Thymus (tissue), 11 donors: ENCODE results near the gene RTF1. TPM values are rescaled to one million over a fixed set of nuclear protein-coding genes. Genes with fewer than 3 reads are reported as not detected.

ENCODE experiments used
- DNase-seq, 9 donors: peaks; one replicate each; pipeline ENCODE4 v3.0.0-alpha.2; 2013; ENCODE audit warnings: low spot score in 9 of 9, low read depth in 6 of 9, missing footprints in 1 of 9
- H3K27ac ChIP-seq, 2 donors: one replicate each; pipeline ENCODE4 v1.5.1; 2013; ENCODE audit warnings: control low read depth in 1 of 2, low read depth in 1 of 2, low read length in 1 of 2, mild to moderate bottlenecking in 1 of 2, moderate library complexity in 1 of 2
- H3K27me3 ChIP-seq, 2 donors: one replicate each; pipeline ENCODE4 v1.5.1; 2013; ENCODE audit warnings: low read length in 1 of 2; ENCODE audit not compliant: control insufficient read depth in 2 of 2, insufficient read depth in 1 of 2
- H3K36me3 ChIP-seq, 2 donors: one replicate each; pipeline ENCODE4 v1.5.1; 2013; ENCODE audit warnings: low read length in 1 of 2, mild to moderate bottlenecking in 1 of 2, moderate library complexity in 1 of 2; ENCODE audit not compliant: control insufficient read depth in 2 of 2, insufficient read depth in 2 of 2
- H3K4me1 ChIP-seq, 2 donors: one replicate each; pipeline ENCODE4 v1.5.1; 2013; ENCODE audit warnings: low read length in 2 of 2; ENCODE audit not compliant: control insufficient read depth in 2 of 2, insufficient read depth in 2 of 2
- H3K4me3 ChIP-seq, 2 donors: one replicate each; pipeline ENCODE4 v1.5.1; 2013; ENCODE audit warnings: low read length in 2 of 2, control low read depth in 1 of 2, mild to moderate bottlenecking in 1 of 2
- H3K9me3 ChIP-seq, 2 donors: one replicate each; pipeline ENCODE4 v1.5.1; 2013; ENCODE audit warnings: low read length in 1 of 2, mild to moderate bottlenecking in 1 of 2; ENCODE audit not compliant: control insufficient read depth in 2 of 2, insufficient read depth in 1 of 2
- WGBS: extraction: QIAGEN DNeasy Blood & Tissue Kit; methylation state at CpG from one replicate; pipeline ENCODE4 v1.1.7; 2013; 5-methylcytosine and 5-hydroxymethylcytosine counted together
- polyA plus RNA-seq: library from polyadenylated mRNA; stranded (reverse); fragments of 200-250 nt; gene quantifications from one replicate; pipeline ENCODE4 v1.2.3, GENCODE V29; 2013
- total RNA-seq: library from RNA; stranded (reverse); fragments of 120-200 nt; gene quantifications from one replicate; pipeline ENCODE4 v1.2.4, GENCODE V29; 2013
- donor health status: healthy.

The RTF1 gene
- total and polyA plus RNA-seq, 2 donors = 15.3 to 19.0 TPM

DNA sequence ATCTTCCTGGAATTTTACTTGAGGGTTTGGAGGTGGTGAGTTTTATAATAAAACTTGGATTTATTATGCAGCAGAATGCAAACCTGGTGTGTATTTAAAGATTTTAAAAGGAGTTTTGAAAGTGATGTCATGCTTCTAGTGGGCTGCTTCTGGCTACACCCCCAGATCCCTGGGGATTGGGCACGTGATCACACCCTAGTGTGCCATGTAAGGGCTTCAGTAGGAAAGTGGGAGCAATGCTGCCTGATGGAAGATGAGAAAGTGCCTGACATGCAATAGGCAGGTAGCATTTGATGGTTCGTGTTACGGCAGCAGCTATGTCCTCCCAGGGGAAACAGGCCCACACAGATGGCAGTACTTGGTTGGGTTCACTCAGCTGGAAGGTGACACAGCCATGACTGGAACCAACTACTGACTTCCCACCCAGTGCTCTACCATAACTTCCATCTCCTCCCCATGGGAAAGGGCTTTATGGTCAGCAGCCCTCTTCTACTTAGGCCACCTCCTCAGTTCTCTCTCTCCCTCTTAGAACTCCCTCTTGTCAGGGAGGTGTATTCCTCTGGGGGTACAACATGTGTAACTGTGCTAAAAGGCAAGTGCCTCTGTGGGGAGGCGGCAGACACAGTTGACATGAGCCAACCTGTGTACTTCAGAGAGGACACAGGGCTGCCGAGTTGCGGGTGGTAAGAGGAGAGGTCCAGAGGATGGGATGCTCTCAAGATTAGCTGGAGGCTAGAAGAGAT, 82.4 kb downstream of the RTF1 start:
- Histone ChIP-seq H3K4me3 (no peak overlapping the region), H3K4me1 (peaks cover 23 to 46% of the 10 kb centered on the region in 2 donors)
- WGBS = 97% methylated on average over 6 of the region's 6 CpGs

DNA sequence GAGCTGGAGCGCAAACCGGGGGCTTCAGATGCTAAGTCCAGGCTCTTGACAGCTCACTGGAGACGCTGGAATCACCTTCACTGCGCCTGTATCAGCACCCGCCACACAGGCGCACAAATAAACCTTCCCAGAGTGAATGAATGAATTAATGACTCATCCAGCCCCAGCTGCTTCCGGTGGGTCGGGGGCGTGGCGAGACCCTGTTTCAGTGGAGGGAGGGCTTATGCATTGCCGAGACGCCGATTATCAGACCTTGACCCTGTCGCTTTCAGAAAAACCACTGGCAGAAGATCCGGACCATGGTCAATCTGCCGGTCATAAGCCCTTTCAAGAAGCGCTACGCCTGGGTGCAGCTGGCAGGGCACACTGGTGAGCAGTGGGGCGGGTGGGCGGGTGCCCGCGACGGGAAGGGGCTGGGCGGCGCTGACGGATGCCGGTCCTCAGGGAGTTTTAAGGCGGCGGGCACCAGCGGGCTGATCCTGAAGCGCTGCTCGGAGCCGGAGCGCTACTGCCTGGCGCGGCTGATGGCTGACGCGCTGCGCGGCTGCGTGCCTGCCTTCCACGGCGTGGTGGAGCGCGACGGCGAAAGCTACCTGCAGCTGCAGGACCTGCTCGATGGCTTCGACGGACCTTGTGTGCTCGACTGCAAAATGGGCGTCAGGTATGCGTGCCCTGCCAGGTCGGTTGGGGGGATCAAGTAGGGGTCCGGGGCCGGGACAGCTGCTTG, 84.5 kb downstream of the RTF1 start:
- H3K27me3 ChIP-seq = peaks cover 74 to 100% of the 10 kb centered on the region in 2 donors
- H3K4me1 ChIP-seq = peaks cover 10 to 27% of the 10 kb centered on the region in 2 donors
- H3K36me3 ChIP-seq = no peaks in the 10 kb centered on the region
- peak in 1 of 9 donors; percentile 36 for DNase-seq
- WGBS = 5% methylated on average over 56 of the region's 56 CpGs
- peak overlapping the region in 1 of 2 donors; percentile 36 for H3K4me3 ChIP-seq
- H3K9me3 ChIP-seq = peaks cover 0 to 6% of the 10 kb centered on the region in 2 donors
- H3K27ac ChIP-seq = no peak overlapping the region

More for the DNA sequence above, 82.4 kb downstream of the RTF1 start:
- H3K27me3 ChIP-seq = peaks cover 91 to 100% of the 10 kb centered on the region in 2 donors
- no peak overlapping the region for H3K27ac ChIP-seq
- no peak for DNase-seq
- H3K36me3 ChIP-seq = no peaks in the 10 kb centered on the region
- peaks cover 0 to 22% of the 10 kb centered on the region in 2 donors for H3K9me3 ChIP-seq

GRCh38 chr15:41501931-41502794, 85.3 kb downstream of the RTF1 start:
- H3K4me1 ChIP-seq = peaks cover 10 to 27% of the 10 kb centered on the region in 2 donors
- peaks cover 66 to 96% of the 10 kb centered on the region in 2 donors for H3K27me3 ChIP-seq
- peak overlapping the region in 1 of 2 donors; percentile 36 for H3K4me3 ChIP-seq
- DNase-seq = peak in 2 of 9 donors; percentile 33 to 57
- H3K9me3 ChIP-seq = peaks cover 0 to 6% of the 10 kb centered on the region in 2 donors
- no peak overlapping the region for H3K27ac ChIP-seq
- 3% methylated on average over 64 of the region's 64 CpGs for WGBS
- no peaks in the 10 kb centered on the region for H3K36me3 ChIP-seq

- Histone ChIP-seq H3K27ac (no peak overlapping the region), H3K4me1 (peaks cover 10 to 27% of the 10 kb centered on the region in 2 donors), H3K36me3 (no peaks in the 10 kb centered on the region), H3K27me3 (peaks cover 58 to 96% of the 10 kb centered on the region in 2 donors), H3K4me3 (peak overlapping the region in 1 of 2 donors; percentile 36), H3K9me3 (peaks cover 0 to 6% of the 10 kb centered on the region in 2 donors)
- WGBS = 5% methylated on average over 54 of the region's 54 CpGs
- DNase-seq = no peak
These were observed 86.1 kb downstream of the RTF1 start for GRCh38 chr15:41502795-41503668.

GRCh38 chr15:41503669-41504010, 86.7 kb downstream of the RTF1 start:
- Histone ChIP-seq H3K9me3 (peaks cover 0 to 6% of the 10 kb centered on the region in 2 donors), H3K4me1 (peaks cover 10 to 27% of the 10 kb centered on the region in 2 donors), H3K27ac (no peak overlapping the region), H3K36me3 (no peaks in the 10 kb centered on the region), H3K4me3 (no peak overlapping the region), H3K27me3 (peaks cover 54 to 96% of the 10 kb centered on the region in 2 donors)
- DNase-seq = no peak
- WGBS = 90% methylated on average over 5 of the region's 5 CpGs

GRCh38 chr15:41504751-41505492, 88.0 kb downstream of the RTF1 start:
- no peak for DNase-seq

GRCh38 chr15:41505776-41506175, 88.9 kb downstream of the RTF1 start:
- peaks cover 53 to 96% of the 10 kb centered on the region in 2 donors for H3K27me3 ChIP-seq

More at GRCh38 chr15:41504751-41505492, 88.0 kb downstream of the RTF1 start:
- Histone ChIP-seq H3K27ac (no peak overlapping the region), H3K9me3 (peaks cover 0 to 6% of the 10 kb centered on the region in 2 donors), H3K4me1 (peaks cover 10 to 27% of the 10 kb centered on the region in 2 donors), H3K4me3 (no peak overlapping the region), H3K27me3 (peaks cover 54 to 96% of the 10 kb centered on the region in 2 donors), H3K36me3 (no peaks in the 10 kb centered on the region)
- 98% methylated on average over 13 of the region's 13 CpGs for WGBS

More at GRCh38 chr15:41505776-41506175, 88.9 kb downstream of the RTF1 start:
- no peaks in the 10 kb centered on the region for H3K36me3 ChIP-seq
- H3K4me1 ChIP-seq = peaks cover 10 to 27% of the 10 kb centered on the region in 2 donors
- WGBS = 96% methylated on average over 4 of the region's 4 CpGs
- no peak overlapping the region for H3K27ac ChIP-seq
- H3K9me3 ChIP-seq = peaks cover 0 to 6% of the 10 kb centered on the region in 2 donors
- DNase-seq = no peak
- H3K4me3 ChIP-seq = no peak overlapping the region
